ENCODE data around the gene IMMP2L. TPM values are rescaled to one million over a fixed set of nuclear protein-coding genes. Genes with fewer than 3 reads are reported as not detected.
A peak's percentile ranks its signal among the peaks of the same experiment; 100 is the strongest.

The IMMP2L gene
- total RNA-seq, 2 experiments from 2014 or later, result 5.2 to 6.5 TPM

- ChIA-PET POLR2A (no interaction called here), CTCF (no interaction called here)
- Mint-ChIP-seq H3K27me3 (no peaks in the 10 kb centered on the region), H3K4me3 (no peak overlapping the region), H3K4me1 (peaks cover 10% of the 10 kb centered on the region), H3K9me3 (no peaks in the 10 kb centered on the region), H3K27ac (no peak overlapping the region), H3K36me3 (ENCODE audit: low read depth) (no peaks in the 10 kb centered on the region)
- DNase-seq, result no peak
These were observed 389.6 kb downstream of the IMMP2L start for GRCh38 chr7:111172564-111173257.

GRCh38 chr7:111168182-111168581, 394.1 kb downstream of the IMMP2L start:
- CTCF ChIA-PET, result no interaction called here
- Mint-ChIP-seq H3K27ac (no peak overlapping the region), H3K4me1 (no peaks in the 10 kb centered on the region), H3K9me3 (no peaks in the 10 kb centered on the region), H3K27me3 (no peaks in the 10 kb centered on the region), H3K36me3 (ENCODE audit: low read depth) (no peaks in the 10 kb centered on the region), H3K4me3 (no peak overlapping the region)
- POLR2A ChIA-PET, result no interaction called here
- DNase-seq, result no peak

GRCh38 chr7:111164442-111164841, 397.9 kb downstream of the IMMP2L start:
- no peaks in the 10 kb centered on the region for H3K9me3 Mint-ChIP-seq
- POLR2A ChIA-PET, result no interaction called here
- H3K4me3 Mint-ChIP-seq, result no peak overlapping the region
- CTCF ChIA-PET, result interaction anchor here (0.6 to 1.1 kb wide), 3 partner anchors 25 to 333 kb away, joined by 3 to 4 read pairs (median 4); no protein-coding TSS in a partner anchor
- H3K4me1 Mint-ChIP-seq, result no peaks in the 10 kb centered on the region
- no peaks in the 10 kb centered on the region for H3K36me3 Mint-ChIP-seq (ENCODE audit: low read depth)
- H3K27me3 Mint-ChIP-seq, result no peaks in the 10 kb centered on the region
- no peak for DNase-seq
- H3K27ac Mint-ChIP-seq, result no peak overlapping the region

- POLR2A ChIA-PET, result no interaction called here
- H3K9me3 Mint-ChIP-seq, result no peaks in the 10 kb centered on the region
- no peaks in the 10 kb centered on the region for H3K36me3 Mint-ChIP-seq (ENCODE audit: low read depth)
- no peaks in the 10 kb centered on the region for H3K4me1 Mint-ChIP-seq
- no peak overlapping the region for H3K4me3 Mint-ChIP-seq
- H3K27me3 Mint-ChIP-seq, result no peaks in the 10 kb centered on the region
- no peak for DNase-seq
- CTCF ChIA-PET, result interaction anchor here (0.7 kb wide), 2 partner anchors 483 to 1585 kb away, joined by 3 read pairs; no protein-coding TSS in a partner anchor
- H3K27ac Mint-ChIP-seq, result no peak overlapping the region
These were observed 399.6 kb downstream of the IMMP2L start for GRCh38 chr7:111162692-111163091.

GRCh38 chr7:111160297-111160696, 402.0 kb downstream of the IMMP2L start:
- H3K9me3 Mint-ChIP-seq, result no peaks in the 10 kb centered on the region
- H3K4me1 Mint-ChIP-seq, result peaks cover 4% of the 10 kb centered on the region
- no peaks in the 10 kb centered on the region for H3K27me3 Mint-ChIP-seq
- H3K4me3 Mint-ChIP-seq, result no peak overlapping the region
- CTCF ChIA-PET, result no interaction called here
- no peak overlapping the region for H3K27ac Mint-ChIP-seq
- POLR2A ChIA-PET, result no interaction called here
- DNase-seq, result no peak
- no peaks in the 10 kb centered on the region for H3K36me3 Mint-ChIP-seq (ENCODE audit: low read depth)

- H3K4me3 Mint-ChIP-seq, result no peak overlapping the region
- ChIA-PET CTCF (no interaction called here), POLR2A (no interaction called here)
- no peak overlapping the region for H3K27ac Mint-ChIP-seq
- H3K27me3 Mint-ChIP-seq, result no peaks in the 10 kb centered on the region
- H3K9me3 Mint-ChIP-seq, result no peaks in the 10 kb centered on the region
- peaks cover 4% of the 10 kb centered on the region for H3K4me1 Mint-ChIP-seq
- no peaks in the 10 kb centered on the region for H3K36me3 Mint-ChIP-seq (ENCODE audit: low read depth)
- DNase-seq, result no peak
These were observed 402.9 kb downstream of the IMMP2L start for GRCh38 chr7:111159426-111159825.

- no peak overlapping the region for H3K4me3 Mint-ChIP-seq
- no peaks in the 10 kb centered on the region for H3K9me3 Mint-ChIP-seq
- CTCF ChIA-PET, result no interaction called here
- H3K27me3 Mint-ChIP-seq, result no peaks in the 10 kb centered on the region
- H3K27ac Mint-ChIP-seq, result no peak overlapping the region
- DNase-seq, result no peak
- no peaks in the 10 kb centered on the region for H3K4me1 Mint-ChIP-seq
- POLR2A ChIA-PET, result no interaction called here
- no peaks in the 10 kb centered on the region for H3K36me3 Mint-ChIP-seq (ENCODE audit: low read depth)
These were observed 411.6 kb downstream of the IMMP2L start for GRCh38 chr7:111150709-111151108.

GRCh38 chr7:111147708-111148533, 414.4 kb downstream of the IMMP2L start:
- Mint-ChIP-seq H3K36me3 (ENCODE audit: low read depth) (no peaks in the 10 kb centered on the region), H3K4me3 (no peak overlapping the region), H3K4me1 (no peaks in the 10 kb centered on the region), H3K27me3 (no peaks in the 10 kb centered on the region), H3K27ac (no peak overlapping the region), H3K9me3 (no peaks in the 10 kb centered on the region)
- ChIA-PET CTCF (interaction anchor here (1.0 kb wide), 1 partner anchor 88 kb away, joined by 5 read pairs; no protein-coding TSS in a partner anchor), POLR2A (no interaction called here)
- DNase-seq, result no peak

- no peaks in the 10 kb centered on the region for H3K9me3 Mint-ChIP-seq
- DNase-seq, result no peak
- H3K27me3 Mint-ChIP-seq, result no peaks in the 10 kb centered on the region
- CTCF ChIA-PET, result no interaction called here
- no peaks in the 10 kb centered on the region for H3K4me1 Mint-ChIP-seq
- no peaks in the 10 kb centered on the region for H3K36me3 Mint-ChIP-seq (ENCODE audit: low read depth)
- no peak overlapping the region for H3K4me3 Mint-ChIP-seq
- POLR2A ChIA-PET, result no interaction called here
- no peak overlapping the region for H3K27ac Mint-ChIP-seq
These were observed 416.2 kb downstream of the IMMP2L start for GRCh38 chr7:111146136-111146535.

GRCh38 chr7:111145472-111145871, 416.8 kb downstream of the IMMP2L start:
- Mint-ChIP-seq H3K36me3 (ENCODE audit: low read depth) (no peaks in the 10 kb centered on the region), H3K4me1 (no peaks in the 10 kb centered on the region)
- CTCF ChIA-PET, result no interaction called here

GRCh38 chr7:111140091-111140865, 422.0 kb downstream of the IMMP2L start:
- no peaks in the 10 kb centered on the region for H3K9me3 Mint-ChIP-seq
- no peaks in the 10 kb centered on the region for H3K27me3 Mint-ChIP-seq
- H3K36me3 Mint-ChIP-seq (ENCODE audit: low read depth), result peaks cover 2% of the 10 kb centered on the region
- ChIA-PET CTCF (interaction anchor here (0.7 to 1.3 kb wide), 4 partner anchors 24 to 427 kb away, joined by 3 to 4 read pairs (median 3); no protein-coding TSS in a partner anchor), POLR2A (no interaction called here)
- DNase-seq, result no peak
- H3K4me3 Mint-ChIP-seq, result no peak overlapping the region
- H3K4me1 Mint-ChIP-seq, result peaks cover 20% of the 10 kb centered on the region
- H3K27ac Mint-ChIP-seq, result no peak overlapping the region

More at GRCh38 chr7:111145472-111145871, 416.8 kb downstream of the IMMP2L start:
- H3K4me3 Mint-ChIP-seq, result no peak overlapping the region
- no peaks in the 10 kb centered on the region for H3K9me3 Mint-ChIP-seq
- POLR2A ChIA-PET, result no interaction called here
- no peak overlapping the region for H3K27ac Mint-ChIP-seq
- H3K27me3 Mint-ChIP-seq, result no peaks in the 10 kb centered on the region
- DNase-seq, result no peak

- Mint-ChIP-seq H3K4me3 (no peak overlapping the region), H3K9me3 (no peaks in the 10 kb centered on the region), H3K27ac (peak overlapping the region; percentile 75), H3K27me3 (no peaks in the 10 kb centered on the region), H3K36me3 (ENCODE audit: low read depth) (peaks cover 2% of the 10 kb centered on the region), H3K4me1 (peaks cover 20% of the 10 kb centered on the region)
- CTCF ChIA-PET, result no interaction called here
- DNase-seq, result no peak
- POLR2A ChIA-PET, result interaction anchor here (0.6 kb wide), 1 partner anchor 221 kb away, joined by 9 read pairs; no protein-coding TSS in a partner anchor
These were observed 423.7 kb downstream of the IMMP2L start for GRCh38 chr7:111138586-111138985.

GRCh38 chr7:111138193-111138569, 424.1 kb downstream of the IMMP2L start:
- Mint-ChIP-seq H3K27ac (peak overlapping the region; percentile 75), H3K4me3 (no peak overlapping the region), H3K4me1 (peaks cover 20% of the 10 kb centered on the region), H3K36me3 (ENCODE audit: low read depth) (peaks cover 2% of the 10 kb centered on the region), H3K9me3 (no peaks in the 10 kb centered on the region), H3K27me3 (no peaks in the 10 kb centered on the region)
- ChIA-PET CTCF (interaction anchor here (0.5 to 1.1 kb wide), 2 partner anchors 12 to 625 kb away, joined by 3 read pairs; no protein-coding TSS in a partner anchor), POLR2A (interaction anchor here (0.6 kb wide), 1 partner anchor 220 kb away, joined by 9 read pairs; no protein-coding TSS in a partner anchor)
- peak; percentile 71 for DNase-seq

Measured in activated CD4-positive, alpha-beta T cell treated with anti-CD3 and anti-CD28 coated beads, Interleukin-2, amount 10 ng/mL, durations not matched to agents 7 days and 5 days (primary cell).